Anterior cingulate cortex (tissue), 58 donors: ENCODE measurements around the gene B3GNT2.

ENCODE experiments used
- DNase-seq, 58 donors: peaks; one replicate each; lab custom pipeline; 2025; lab: John Stamatoyannopoulos, UW

The B3GNT2 gene

GRCh38 chr2:62202729-62203128, 6.8 kb downstream of the B3GNT2 start:
- DNase-seq, result no peak

GRCh38 chr2:62203459-62203858, 7.5 kb downstream of the B3GNT2 start:
- no peak for DNase-seq

- DNase-seq, result no peak
These were observed 9.1 kb downstream of the B3GNT2 start for GRCh38 chr2:62204998-62205496.

- no peak for DNase-seq
These were observed 9.6 kb downstream of the B3GNT2 start for GRCh38 chr2:62205554-62205953.

GRCh38 chr2:62206024-62206423, 10.1 kb downstream of the B3GNT2 start:
- DNase-seq, result no peak

GRCh38 chr2:62207491-62207890, 11.6 kb downstream of the B3GNT2 start:
- no peak for DNase-seq

- DNase-seq, result no peak
These were observed 12.3 kb downstream of the B3GNT2 start for GRCh38 chr2:62208074-62208757.

GRCh38 chr2:62208758-62209114, 12.8 kb downstream of the B3GNT2 start:
- no peak for DNase-seq

- no peak for DNase-seq
These were observed 13.6 kb downstream of the B3GNT2 start for GRCh38 chr2:62209427-62209991.

- DNase-seq, result peak in 3 of 58 donors; percentile 10 to 36 (median 23)
These were observed 19.6 kb downstream of the B3GNT2 start for GRCh38 chr2:62215306-62216064.

- no peak for DNase-seq
These were observed 20.2 kb downstream of the B3GNT2 start for GRCh38 chr2:62216113-62216512.

- DNase-seq, result no peak
These were observed 20.7 kb downstream of the B3GNT2 start for GRCh38 chr2:62216616-62217015.

GRCh38 chr2:62217421-62217820, 21.5 kb downstream of the B3GNT2 start:
- DNase-seq, result no peak

GRCh38 chr2:62217970-62218369, 22.1 kb downstream of the B3GNT2 start:
- no peak for DNase-seq

GRCh38 chr2:62219407-62220159, 23.7 kb downstream of the B3GNT2 start:
- DNase-seq, result no peak

- DNase-seq, result no peak
These were observed 25.2 kb downstream of the B3GNT2 start for GRCh38 chr2:62221141-62221540.

GRCh38 chr2:62222171-62222570, 26.3 kb downstream of the B3GNT2 start:
- no peak for DNase-seq

- no peak for DNase-seq
These were observed 26.8 kb downstream of the B3GNT2 start for GRCh38 chr2:62222674-62223073.

GRCh38 chr2:62224976-62225375, 29.1 kb downstream of the B3GNT2 start:
- DNase-seq, result no peak

GRCh38 chr2:62227386-62228075, 31.6 kb downstream of the B3GNT2 start:
- DNase-seq, result no peak
